ENCODE data around the gene CACNA1B.

DNA sequence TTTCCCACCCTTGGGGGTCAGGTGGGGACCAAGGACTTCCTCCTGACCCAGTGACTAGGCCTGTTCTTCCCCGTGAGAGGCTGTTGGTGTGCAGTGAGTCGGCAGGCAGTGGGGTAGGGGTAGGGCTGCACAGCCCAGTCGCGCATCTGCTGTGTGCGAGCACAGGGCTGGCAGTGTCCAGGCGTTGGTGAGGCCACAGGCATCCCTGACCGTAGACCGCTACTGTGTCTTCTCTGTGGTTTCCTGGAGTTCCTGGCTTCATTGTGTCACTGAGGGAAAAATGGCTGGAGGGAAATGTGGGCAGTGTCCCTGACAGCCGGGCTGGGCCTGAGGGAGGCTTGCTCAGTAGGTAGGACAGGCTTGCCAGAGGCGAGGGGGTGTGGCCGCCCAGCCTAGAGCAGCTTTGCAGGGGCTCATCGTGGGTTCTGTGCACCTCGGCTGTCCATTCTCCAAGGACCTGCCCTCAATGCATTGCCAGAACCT, 95.4 kb downstream of the CACNA1B start:
- TF ChIP-seq, protein P1, sequence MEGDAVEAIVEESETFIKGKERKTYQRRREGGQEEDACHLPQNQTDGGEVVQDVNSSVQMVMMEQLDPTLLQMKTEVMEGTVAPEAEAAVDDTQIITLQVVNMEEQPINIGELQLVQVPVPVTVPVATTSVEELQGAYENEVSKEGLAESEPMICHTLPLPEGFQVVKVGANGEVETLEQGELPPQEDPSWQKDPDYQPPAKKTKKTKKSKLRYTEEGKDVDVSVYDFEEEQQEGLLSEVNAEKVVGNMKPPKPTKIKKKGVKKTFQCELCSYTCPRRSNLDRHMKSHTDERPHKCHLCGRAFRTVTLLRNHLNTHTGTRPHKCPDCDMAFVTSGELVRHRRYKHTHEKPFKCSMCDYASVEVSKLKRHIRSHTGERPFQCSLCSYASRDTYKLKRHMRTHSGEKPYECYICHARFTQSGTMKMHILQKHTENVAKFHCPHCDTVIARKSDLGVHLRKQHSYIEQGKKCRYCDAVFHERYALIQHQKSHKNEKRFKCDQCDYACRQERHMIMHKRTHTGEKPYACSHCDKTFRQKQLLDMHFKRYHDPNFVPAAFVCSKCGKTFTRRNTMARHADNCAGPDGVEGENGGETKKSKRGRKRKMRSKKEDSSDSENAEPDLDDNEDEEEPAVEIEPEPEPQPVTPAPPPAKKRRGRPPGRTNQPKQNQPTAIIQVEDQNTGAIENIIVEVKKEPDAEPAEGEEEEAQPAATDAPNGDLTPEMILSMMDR (conservative IDR thresholded peaks at IDR 0.05; ENCODE audit: low read depth, low read length): no peak
- no peak for TF ChIP-seq EZH2 (IDR thresholded peaks at IDR 0.05; ENCODE audit: borderline replicate concordance, low read depth, low read length, poor library complexity, severe bottlenecking)
